GM23338 (cell line): ENCODE results near the gene RPS6KA4. TPM values are rescaled to one million over a fixed set of nuclear protein-coding genes. Genes with fewer than 3 reads are reported as not detected.

Experiments
- ATAC-seq: fragments of 200-7000 bp; cut with Tn5 transposase; 3 replicates; pipeline ENCODE4 v1.9.1; 2020
- DNase-seq: peaks from one replicate; pipeline ENCODE4 v3.0.0-alpha.2; 2015; ENCODE audit warnings: low spot score
- H2AFZ ChIP-seq: fragments of 200-600 bp; sonication (generic); 2 replicates; pipeline ENCODE4 v1.8.0; 2016; ENCODE audit warnings: antibody characterized with exemption, mild to moderate bottlenecking, moderate library complexity
- H3F3A ChIP-seq: fragments of 200-600 bp; sonication (generic); replicated peaks from 2 replicates; pipeline ENCODE4 v1.8.0; 2017; ENCODE audit warnings: antibody characterized with exemption, mixed run types, low read depth
- H3K27ac ChIP-seq: fragments of 200-600 bp; sonication (generic); 2 replicates; pipeline ENCODE4 v1.6.1; 2016; ENCODE audit warnings: low read depth
- H3K27me3 ChIP-seq: fragments of 200-600 bp; sonication (generic); 2 replicates; pipeline ENCODE4 v1.8.0; 2016; ENCODE audit warnings: mild to moderate bottlenecking, mixed run types, moderate library complexity; ENCODE audit not compliant: insufficient read depth
- H3K36me3 ChIP-seq: fragments of 200-600 bp; sonication (generic); 2 replicates; pipeline ENCODE4 v1.8.0; 2016; ENCODE audit warnings: mild to moderate bottlenecking; ENCODE audit not compliant: insufficient read depth
- H3K4me1 ChIP-seq: fragments of 200-600 bp; sonication (generic); 2 replicates; pipeline ENCODE4 v1.8.0; 2016; ENCODE audit warnings: mild to moderate bottlenecking, moderate library complexity; ENCODE audit not compliant: insufficient read depth
- H3K4me2 ChIP-seq: fragments of 200-600 bp; sonication (generic); 2 replicates; pipeline ENCODE4 v1.7.1; 2017; ENCODE audit warnings: mixed run types
- H3K4me3 ChIP-seq: fragments of 200-600 bp; sonication (generic); 2 replicates; pipeline ENCODE4 v1.6.1; 2016; ENCODE audit warnings: mixed run types
- H3K79me2 ChIP-seq: fragments of 200-600 bp; sonication (generic); replicated peaks from 2 replicates; pipeline ENCODE4 v1.8.0; 2017; ENCODE audit warnings: mild to moderate bottlenecking; ENCODE audit not compliant: insufficient read depth
- H3K9me2 ChIP-seq: fragments of 200-600 bp; sonication (generic); 2 replicates; pipeline ENCODE4 v1.8.0; 2017; ENCODE audit not compliant: insufficient read depth
- H4K20me1 ChIP-seq: fragments of 200-600 bp; sonication (generic); replicated peaks from 2 replicates; pipeline ENCODE4 v1.8.0; 2017; ENCODE audit warnings: mild to moderate bottlenecking; ENCODE audit not compliant: insufficient read depth
- H3K27ac Mint-ChIP-seq: 2 replicates; pipeline ENCODE4 v1.8.0; 2020; ENCODE audit warnings: inconsistent platforms, mild to moderate bottlenecking, moderate library complexity, mixed read lengths
- H3K27me3 Mint-ChIP-seq: 3 replicates; pipeline ENCODE4 v1.8.0; 2022; ENCODE audit warnings: low read depth, mild to moderate bottlenecking, moderate library complexity, mixed read lengths, inconsistent platforms; ENCODE audit not compliant: insufficient read depth, poor library complexity
- H3K36me3 Mint-ChIP-seq: 3 replicates; pipeline ENCODE4 v1.8.0; 2021; ENCODE audit warnings: low read depth, mild to moderate bottlenecking, inconsistent platforms, moderate library complexity, mixed read lengths
- H3K4me1 Mint-ChIP-seq: 3 replicates; pipeline ENCODE4 v1.8.0; 2020; ENCODE audit warnings: mild to moderate bottlenecking, inconsistent platforms, mixed read lengths
- H3K4me3 Mint-ChIP-seq: 3 replicates; pipeline ENCODE4 v1.8.0; 2021; ENCODE audit warnings: moderate library complexity, mild to moderate bottlenecking, inconsistent platforms, mixed read lengths
- H3K9me3 Mint-ChIP-seq: 3 replicates; pipeline ENCODE4 v1.8.0; 2020; ENCODE audit warnings: moderate library complexity, mild to moderate bottlenecking, inconsistent platforms, mixed read lengths
- CREB1 ChIP-seq: fragments of 250-450 bp; sonication (Bioruptor Pico); IDR thresholded peaks from 2 replicates; pipeline ENCODE4 v1.5.0; 2020; ENCODE audit warnings: low read depth, mild to moderate bottlenecking, moderate library complexity
- CTCF ChIP-seq, 2 experiments: fragments of 200-600 bp in 1 of 2; sonication (generic) in 1 of 2; conservative IDR thresholded peaks; 2 replicates each; pipeline versions ENCODE4 v1.5.1 to v1.6.1; 2016 to 2017; ENCODE audit warnings: antibody characterized with exemption in 2 of 2, low read depth in 2 of 2, mild to moderate bottlenecking in 2 of 2, moderate library complexity in 1 of 2
- ETS1 ChIP-seq: IDR thresholded peaks from 2 replicates; pipeline ENCODE4 v1.6.1; 2016; ENCODE audit warnings: antibody characterized with exemption
- EZH2phosphoT487 ChIP-seq: fragments of 200-600 bp; sonication (generic); IDR thresholded peaks from one replicate; pipeline ENCODE4 v1.8.1; 2018; ENCODE audit warnings: antibody characterized with exemption; ENCODE audit not compliant: unreplicated experiment
- NANOG ChIP-seq: IDR thresholded peaks from 2 replicates; pipeline ENCODE4 v1.6.1; 2016; ENCODE audit warnings: antibody characterized with exemption, borderline replicate concordance
- REST ChIP-seq: IDR thresholded peaks from one replicate; pipeline ENCODE4 v1.6.1; 2018; ENCODE audit warnings: antibody characterized with exemption; ENCODE audit not compliant: unreplicated experiment
- STAT1 ChIP-seq: IDR thresholded peaks from one replicate; pipeline ENCODE4 v1.6.1; 2016; ENCODE audit warnings: antibody characterized with exemption; ENCODE audit not compliant: unreplicated experiment
- polyA plus RNA-seq: library from polyadenylated mRNA; unstranded; fragments of >200 nt; fragmentation: Nextera tagmentation; extraction: Ambion mirVana; gene quantifications from 2 replicates; pipeline ENCODE4 v1.2.1, GENCODE V29; 2016
- total RNA-seq: library from RNA; depleted of rRNA; stranded (reverse); fragments of >200 nt; shearing (Covaris generic); gene quantifications from 2 replicates; pipeline ENCODE4 v1.2.3, GENCODE V29; 2014
- TF ChIP-seq, protein P1 (sequence below): fragments of 250-450 bp; sonication (Bioruptor Pico); IDR thresholded peaks from 2 replicates; pipeline ENCODE4 v1.5.0; 2020; ENCODE audit warnings: mild to moderate bottlenecking, moderate library complexity

The RPS6KA4 gene
- total and polyA plus RNA-seq, 2 experiments from 2014 or later = 3.5 to 19.9 TPM

- H3F3A ChIP-seq = 0 out of 2 replicates have a peak, but pooled peaks cover 8% of the 10 kb centered on the region
- no peak overlapping the region for H3K27ac ChIP-seq
- TF ChIP-seq EZH2phosphoT487 (no peak), NANOG (no peak)
- TF ChIP-seq, protein P1, sequence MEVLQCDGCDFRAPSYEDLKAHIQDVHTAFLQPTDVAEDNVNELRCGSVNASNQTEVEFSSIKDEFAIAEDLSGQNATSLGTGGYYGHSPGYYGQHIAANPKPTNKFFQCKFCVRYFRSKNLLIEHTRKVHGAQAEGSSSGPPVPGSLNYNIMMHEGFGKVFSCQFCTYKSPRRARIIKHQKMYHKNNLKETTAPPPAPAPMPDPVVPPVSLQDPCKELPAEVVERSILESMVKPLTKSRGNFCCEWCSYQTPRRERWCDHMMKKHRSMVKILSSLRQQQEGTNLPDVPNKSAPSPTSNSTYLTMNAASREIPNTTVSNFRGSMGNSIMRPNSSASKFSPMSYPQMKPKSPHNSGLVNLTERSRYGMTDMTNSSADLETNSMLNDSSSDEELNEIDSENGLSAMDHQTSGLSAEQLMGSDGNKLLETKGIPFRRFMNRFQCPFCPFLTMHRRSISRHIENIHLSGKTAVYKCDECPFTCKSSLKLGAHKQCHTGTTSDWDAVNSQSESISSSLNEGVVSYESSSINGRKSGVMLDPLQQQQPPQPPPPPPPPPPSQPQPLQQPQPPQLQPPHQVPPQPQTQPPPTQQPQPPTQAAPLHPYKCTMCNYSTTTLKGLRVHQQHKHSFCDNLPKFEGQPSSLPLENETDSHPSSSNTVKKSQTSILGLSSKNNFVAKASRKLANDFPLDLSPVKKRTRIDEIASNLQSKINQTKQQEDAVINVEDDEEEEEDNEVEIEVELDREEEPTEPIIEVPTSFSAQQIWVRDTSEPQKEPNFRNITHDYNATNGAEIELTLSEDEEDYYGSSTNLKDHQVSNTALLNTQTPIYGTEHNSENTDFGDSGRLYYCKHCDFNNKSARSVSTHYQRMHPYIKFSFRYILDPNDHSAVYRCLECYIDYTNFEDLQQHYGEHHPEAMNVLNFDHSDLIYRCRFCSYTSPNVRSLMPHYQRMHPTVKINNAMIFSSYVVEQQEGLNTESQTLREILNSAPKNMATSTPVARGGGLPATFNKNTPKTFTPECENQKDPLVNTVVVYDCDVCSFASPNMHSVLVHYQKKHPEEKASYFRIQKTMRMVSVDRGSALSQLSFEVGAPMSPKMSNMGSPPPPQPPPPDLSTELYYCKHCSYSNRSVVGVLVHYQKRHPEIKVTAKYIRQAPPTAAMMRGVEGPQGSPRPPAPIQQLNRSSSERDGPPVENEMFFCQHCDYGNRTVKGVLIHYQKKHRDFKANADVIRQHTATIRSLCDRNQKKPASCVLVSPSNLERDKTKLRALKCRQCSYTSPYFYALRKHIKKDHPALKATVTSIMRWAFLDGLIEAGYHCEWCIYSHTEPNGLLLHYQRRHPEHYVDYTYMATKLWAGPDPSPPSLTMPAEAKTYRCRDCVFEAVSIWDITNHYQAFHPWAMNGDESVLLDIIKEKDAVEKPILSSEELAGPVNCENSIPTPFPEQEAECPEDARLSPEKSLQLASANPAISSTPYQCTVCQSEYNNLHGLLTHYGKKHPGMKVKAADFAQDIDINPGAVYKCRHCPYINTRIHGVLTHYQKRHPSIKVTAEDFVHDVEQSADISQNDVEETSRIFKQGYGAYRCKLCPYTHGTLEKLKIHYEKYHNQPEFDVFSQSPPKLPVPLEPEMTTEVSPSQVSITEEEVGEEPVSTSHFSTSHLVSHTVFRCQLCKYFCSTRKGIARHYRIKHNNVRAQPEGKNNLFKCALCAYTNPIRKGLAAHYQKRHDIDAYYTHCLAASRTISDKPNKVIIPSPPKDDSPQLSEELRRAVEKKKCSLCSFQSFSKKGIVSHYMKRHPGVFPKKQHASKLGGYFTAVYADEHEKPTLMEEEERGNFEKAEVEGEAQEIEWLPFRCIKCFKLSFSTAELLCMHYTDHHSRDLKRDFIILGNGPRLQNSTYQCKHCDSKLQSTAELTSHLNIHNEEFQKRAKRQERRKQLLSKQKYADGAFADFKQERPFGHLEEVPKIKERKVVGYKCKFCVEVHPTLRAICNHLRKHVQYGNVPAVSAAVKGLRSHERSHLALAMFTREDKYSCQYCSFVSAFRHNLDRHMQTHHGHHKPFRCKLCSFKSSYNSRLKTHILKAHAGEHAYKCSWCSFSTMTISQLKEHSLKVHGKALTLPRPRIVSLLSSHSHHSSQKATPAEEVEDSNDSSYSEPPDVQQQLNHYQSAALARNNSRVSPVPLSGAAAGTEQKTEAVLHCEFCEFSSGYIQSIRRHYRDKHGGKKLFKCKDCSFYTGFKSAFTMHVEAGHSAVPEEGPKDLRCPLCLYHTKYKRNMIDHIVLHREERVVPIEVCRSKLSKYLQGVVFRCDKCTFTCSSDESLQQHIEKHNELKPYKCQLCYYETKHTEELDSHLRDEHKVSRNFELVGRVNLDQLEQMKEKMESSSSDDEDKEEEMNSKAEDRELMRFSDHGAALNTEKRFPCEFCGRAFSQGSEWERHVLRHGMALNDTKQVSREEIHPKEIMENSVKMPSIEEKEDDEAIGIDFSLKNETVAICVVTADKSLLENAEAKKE (CRISPR knock-in tag) = no peak
- H3K27me3 ChIP-seq = no peaks in the 10 kb centered on the region
- no peaks in the 10 kb centered on the region for H3K9me2 ChIP-seq
- peaks cover 16% of the 10 kb centered on the region for H3K79me2 ChIP-seq
- no peak overlapping the region for H3K27ac Mint-ChIP-seq
- ATAC-seq (no peak), DNase-seq (no peak)
- no peaks in the 10 kb centered on the region; the same call in 1 of the 2 replicates for H4K20me1 ChIP-seq
- H3K4me3 Mint-ChIP-seq = no peak overlapping the region; the same call in 2 of the 3 replicates
- H3K36me3 ChIP-seq = peaks cover 3% of the 10 kb centered on the region; the same call in 1 of the 2 replicates
- H3K4me1 Mint-ChIP-seq = peaks cover 27% of the 10 kb centered on the region
- H3K9me3 Mint-ChIP-seq = no peaks in the 10 kb centered on the region; the same call in 1 of the 3 replicates
- no peak overlapping the region for H3K4me3 ChIP-seq
- no peak overlapping the region for H2AFZ ChIP-seq
- peaks cover 21% of the 10 kb centered on the region for H3K27me3 Mint-ChIP-seq
- H3K4me1 ChIP-seq = peaks cover 17% of the 10 kb centered on the region
- no peak overlapping the region for H3K4me2 ChIP-seq
- H3K36me3 Mint-ChIP-seq = peaks cover 38% of the 10 kb centered on the region
Measured at GRCh38 chr11:64321026-64321425, 37.9 kb upstream of the RPS6KA4 start.

DNA sequence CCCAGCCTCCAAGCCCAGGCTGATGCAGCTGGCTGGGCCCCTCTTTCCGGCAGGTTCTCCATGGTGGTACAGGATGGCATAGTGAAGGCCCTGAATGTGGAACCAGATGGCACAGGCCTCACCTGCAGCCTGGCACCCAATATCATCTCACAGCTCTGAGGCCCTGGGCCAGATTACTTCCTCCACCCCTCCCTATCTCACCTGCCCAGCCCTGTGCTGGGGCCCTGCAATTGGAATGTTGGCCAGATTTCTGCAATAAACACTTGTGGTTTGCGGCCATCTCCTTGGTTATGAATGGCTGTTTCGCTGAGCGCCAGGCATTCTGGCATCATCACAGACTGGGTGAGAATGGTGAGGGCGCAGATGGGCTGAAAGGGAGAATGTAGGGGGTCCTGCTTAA lies 37.4 kb upstream of the RPS6KA4 start:
- ATAC-seq (no peak), DNase-seq (no peak)
- H3K4me3 Mint-ChIP-seq = no peak overlapping the region; the same call in 2 of the 3 replicates
- no peaks in the 10 kb centered on the region for H3K9me2 ChIP-seq
- peaks cover 14% of the 10 kb centered on the region for H3K4me1 ChIP-seq
- peaks cover 3% of the 10 kb centered on the region; the same call in 1 of the 2 replicates for H3K36me3 ChIP-seq
- peaks cover 22% of the 10 kb centered on the region for H3K4me1 Mint-ChIP-seq
- no peaks in the 10 kb centered on the region; the same call in 2 of the 3 replicates for H3K9me3 Mint-ChIP-seq
- no peak overlapping the region for H2AFZ ChIP-seq
- no peak overlapping the region for H3K27ac ChIP-seq
- H3K4me3 ChIP-seq = no peak overlapping the region
- peaks cover 34% of the 10 kb centered on the region for H3K36me3 Mint-ChIP-seq
- no peak overlapping the region for H3K27ac Mint-ChIP-seq
- no peaks in the 10 kb centered on the region; the same call in 1 of the 2 replicates for H4K20me1 ChIP-seq
- H3K27me3 ChIP-seq = no peaks in the 10 kb centered on the region
- peaks cover 21% of the 10 kb centered on the region for H3K27me3 Mint-ChIP-seq
- 0 out of 2 replicates have a peak, but pooled peaks cover 6% of the 10 kb centered on the region for H3F3A ChIP-seq
- peaks cover 11% of the 10 kb centered on the region for H3K79me2 ChIP-seq
- H3K4me2 ChIP-seq = no peak overlapping the region
- no peak for TF ChIP-seq STAT1
- no peak for TF ChIP-seq EZH2phosphoT487
- TF ChIP-seq REST = no peak
- TF ChIP-seq CREB1 = no peak
- no peak for TF ChIP-seq ETS1
- no peak for TF ChIP-seq CTCF (conservative IDR thresholded peaks at IDR 0.05; ENCODE audit: low read depth in 2 of 2)
- TF ChIP-seq NANOG = no peak
